HCT116 (cell line): ENCODE data around the gene CD34. TPM values are rescaled to one million over a fixed set of nuclear protein-coding genes. Genes with fewer than 3 reads are reported as not detected.

Experiments used
- ATAC-seq: fragments of 200-7000 bp; cut with Tn5 transposase; 2 replicates; pipeline ENCODE4 v1.9.1; 2020; ENCODE audit warnings: mild to moderate bottlenecking, moderate library complexity
- BruUV-seq: library from RNA; stranded (reverse); fragments of 400-500 nt; replicated peaks from 2 replicates; lab custom pipeline; 2021; lab: Mats Ljungman, UMichigan
- CTCF ChIA-PET: fragments of 300-600 bp; sonication (Branson Sonifier 250); formaldehyde crosslinking; loops from one replicate; lab custom pipeline; 2021; ENCODE audit warnings: antibody characterized with exemption; lab: Charles Lee
- POLR2A ChIA-PET: fragments of 300-600, 350-600 bp; sonication (Branson Sonifier 250); formaldehyde crosslinking; loops from one replicate; lab custom pipeline; 2021; ENCODE audit warnings: antibody characterized with exemption; lab: Charles Lee
- RAD21 ChIA-PET, 2 experiments: fragments of 300-600 bp; sonication (Branson Sonifier 250); formaldehyde crosslinking; loops; one replicate each; lab custom pipeline; 2023; ENCODE audit warnings: low total read pairs in 2 of 2; ENCODE audit not compliant: uncharacterized antibody in 2 of 2, unreplicated experiment in 2 of 2, low non-redundant PET in 1 of 2; lab: Charles Lee
- DNase-seq: peaks from one replicate; pipeline ENCODE4 v3.0.0-alpha.2; 2010; ENCODE audit warnings: low read depth, low spot score
- H2AFZ ChIP-seq: fragments of 200-600 bp; shearing (Covaris generic), sonication (generic); 2 replicates; pipeline ENCODE4 v1.6.1; 2017; ENCODE audit warnings: low read depth, mixed run types, mixed read lengths, antibody characterized with exemption, low read length; ENCODE audit not compliant: poor library complexity, severe bottlenecking
- H3K27ac ChIP-seq: 2 replicates; pipeline ENCODE4 v1.5.1; 2012; ENCODE audit warnings: low read depth, low read length
- H3K27me3 ChIP-seq: fragments of 200-600 bp; sonication (generic); 2 replicates; pipeline ENCODE4 v1.6.1; 2016; ENCODE audit warnings: mixed run types, low read length, mixed read lengths; ENCODE audit not compliant: insufficient read depth
- H3K36me3 ChIP-seq, 2 experiments: fragments of 200-500 bp in 1 of 2; fragments of 200-600 bp in 1 of 2; sonication (Bioruptor generic) in 1 of 2; sonication (generic) in 1 of 2; 2 replicates each; pipeline versions ENCODE4 v1.5.1 to v1.6.1; 2014 to 2016; ENCODE audit warnings: low read length in 2 of 2, inconsistent platforms in 1 of 2, mixed read lengths in 1 of 2, mixed run types in 1 of 2; ENCODE audit not compliant: insufficient read depth in 2 of 2, control insufficient read depth in 1 of 2
- H3K4me1 ChIP-seq, 2 experiments: fragments of 200-600 bp in 1 of 2; sonication (generic) in 1 of 2; 2 replicates each; pipeline versions ENCODE4 v1.5.1 to v1.6.1; 2012 to 2017; ENCODE audit warnings: low read length in 2 of 2, inconsistent platforms in 1 of 2, mild to moderate bottlenecking in 1 of 2, mixed read lengths in 1 of 2, mixed run types in 1 of 2, moderate library complexity in 1 of 2; ENCODE audit not compliant: insufficient read depth in 2 of 2, control insufficient read depth in 1 of 2
- H3K4me2 ChIP-seq: fragments of 200-600 bp; sonication (generic); 2 replicates; pipeline ENCODE4 v1.6.1; 2017; ENCODE audit warnings: mixed run types, low read length, mixed read lengths
- H3K4me3 ChIP-seq, 2 experiments: fragments of 200-600 bp in 1 of 2; sonication (generic) in 1 of 2; replicated peaks in 1 of 2; 2 replicates each; pipeline ENCODE4 v1.5.1; 2011 to 2016; ENCODE audit warnings: low read length in 2 of 2, control low read depth in 1 of 2, low read depth in 1 of 2, mild to moderate bottlenecking in 1 of 2, mixed read lengths in 1 of 2, mixed run types in 1 of 2
- H3K79me2 ChIP-seq: fragments of 200-600 bp; sonication (generic); 2 replicates; pipeline ENCODE4 v1.6.1; 2017; ENCODE audit warnings: mild to moderate bottlenecking, mixed run types, low read length, moderate library complexity, mixed read lengths; ENCODE audit not compliant: insufficient read depth
- H3K9ac ChIP-seq: fragments of 200-600 bp; sonication (generic); 2 replicates; pipeline ENCODE4 v1.6.1; 2016; ENCODE audit warnings: low read length, mixed read lengths
- H3K9me2 ChIP-seq: fragments of 200-600 bp; sonication (generic), shearing (Covaris generic); 2 replicates; pipeline ENCODE4 v1.6.1; 2017; ENCODE audit warnings: mixed run types, mild to moderate bottlenecking, moderate library complexity; ENCODE audit not compliant: insufficient read depth
- H3K9me3 ChIP-seq, 2 experiments: fragments of 200-500 bp in 1 of 2; fragments of 200-600 bp in 1 of 2; sonication (Bioruptor generic) in 1 of 2; sonication (generic) in 1 of 2; 2 replicates each; pipeline ENCODE4 v1.6.1; 2014 to 2017; ENCODE audit warnings: low read length in 2 of 2, mixed read lengths in 2 of 2, inconsistent platforms in 1 of 2, low read depth in 1 of 2, mild to moderate bottlenecking in 1 of 2, mixed run types in 1 of 2, moderate library complexity in 1 of 2; ENCODE audit not compliant: control insufficient read depth in 1 of 2, insufficient read depth in 1 of 2
- H4K20me1 ChIP-seq: fragments of 200-600 bp; sonication (generic), shearing (Covaris generic); 2 replicates; pipeline ENCODE4 v1.6.1; 2017; ENCODE audit warnings: mixed run types, mild to moderate bottlenecking, moderate library complexity; ENCODE audit not compliant: insufficient read depth
- ATF3 ChIP-seq: IDR thresholded peaks from 2 replicates; pipeline ENCODE4 v1.6.1; 2012
- CBX3 ChIP-seq: IDR thresholded peaks from 2 replicates; pipeline ENCODE4 v1.6.1; 2012; ENCODE audit warnings: low read depth
- CEBPB ChIP-seq: IDR thresholded peaks from 2 replicates; pipeline ENCODE4 v1.6.1; 2012; ENCODE audit warnings: low read depth
- CTCF ChIP-seq, 3 experiments: fragments of 200-600 bp in 1 of 3; sonication (generic) in 1 of 3; IDR thresholded peaks in 2 of 3; conservative IDR thresholded peaks in 1 of 3; 2 replicates each; pipeline ENCODE4 v1.5.1; 2012 to 2017; ENCODE audit warnings: low read depth in 2 of 3, low read length in 2 of 3, antibody characterized with exemption in 1 of 3, borderline replicate concordance in 1 of 3, control low read depth in 1 of 3, mild to moderate bottlenecking in 1 of 3, mixed read lengths in 1 of 3, mixed run types in 1 of 3, moderate library complexity in 1 of 3; ENCODE audit not compliant: insufficient read depth in 1 of 3
- EGR1 ChIP-seq: IDR thresholded peaks from 2 replicates; pipeline ENCODE4 v1.6.1; 2012; ENCODE audit warnings: low read depth
- ELF1 ChIP-seq: IDR thresholded peaks from 2 replicates; pipeline ENCODE4 v1.6.1; 2012; ENCODE audit warnings: low read depth, borderline replicate concordance
- EZH2 ChIP-seq: fragments of 200-600 bp; sonication (generic); IDR thresholded peaks from 2 replicates; pipeline ENCODE4 v1.6.1; 2017; ENCODE audit warnings: antibody characterized with exemption, mixed run types
- EZH2phosphoT487 ChIP-seq: fragments of 200-600 bp; IDR thresholded peaks from 2 replicates; pipeline ENCODE4 v1.6.1; 2018; ENCODE audit warnings: antibody characterized with exemption, borderline replicate concordance
- FOSL1 ChIP-seq: IDR thresholded peaks from 2 replicates; pipeline ENCODE4 v1.6.1; 2012; ENCODE audit warnings: low read depth
- MAX ChIP-seq: IDR thresholded peaks from 2 replicates; pipeline ENCODE4 v1.6.1; 2012
- POLR2A ChIP-seq: IDR thresholded peaks from 2 replicates; pipeline ENCODE4 v1.7.0; 2011; ENCODE audit warnings: borderline replicate concordance; ENCODE audit not compliant: insufficient read depth, insufficient read length; ENCODE audit errors: extremely low read depth
- RAD21 ChIP-seq: IDR thresholded peaks from 2 replicates; pipeline ENCODE4 v1.6.1; 2012; ENCODE audit warnings: low read depth, mild to moderate bottlenecking
- REST ChIP-seq: IDR thresholded peaks from 2 replicates; pipeline ENCODE4 v1.6.1; 2012; ENCODE audit warnings: low read depth
- SIN3A ChIP-seq: IDR thresholded peaks from 2 replicates; pipeline ENCODE4 v1.6.1; 2012; ENCODE audit warnings: low read depth
- SRF ChIP-seq: IDR thresholded peaks from 2 replicates; pipeline ENCODE4 v1.6.1; 2012; ENCODE audit warnings: low read depth
- TCF7L2 ChIP-seq: IDR thresholded peaks from 2 replicates; pipeline ENCODE4 v1.7.0; 2011; ENCODE audit warnings: borderline replicate concordance, inconsistent platforms; ENCODE audit not compliant: insufficient read depth, insufficient read length; ENCODE audit errors: extremely low read depth
- YY1 ChIP-seq: IDR thresholded peaks from 2 replicates; pipeline ENCODE4 v1.6.1; 2011; ENCODE audit warnings: low read length, low read depth, moderate library complexity, mild to moderate bottlenecking; ENCODE audit not compliant: insufficient replicate concordance; ENCODE audit errors: extremely low read depth
- ZBTB33 ChIP-seq: IDR thresholded peaks from 2 replicates; pipeline ENCODE4 v1.6.1; 2011; ENCODE audit warnings: mild to moderate bottlenecking, low read length, moderate library complexity; ENCODE audit not compliant: insufficient replicate concordance; ENCODE audit errors: extremely low read depth
- ZNF274 ChIP-seq: fragments of 200-500 bp; sonication (Bioruptor generic); IDR thresholded peaks from 2 replicates; pipeline ENCODE4 v1.6.1; 2014; ENCODE audit warnings: mild to moderate bottlenecking, low read depth, low read length, inconsistent platforms
- intact Hi-C: fragments of 100-400 bp; cut with micrococcal nuclease; formaldehyde crosslinking; loops from 2 replicates; pipeline ENCODE4 v1.10.0; 2022
- total RNA-seq: library from RNA; stranded (reverse); gene quantifications from one replicate; pipeline ENCODE4 v1.2.1, GENCODE V29; 2021; ENCODE audit not compliant: unreplicated experiment

Gene CD34
- total RNA-seq, 1 experiment from 2014 or later = 0.07 TPM

GRCh38 chr1:207891148-207891547 is 19.8 kb downstream of the CD34 start:
- ChIA-PET POLR2A (no interaction called here), CTCF (no interaction called here), RAD21 (no interaction called here)
- DNase-seq (no peak), ATAC-seq (no peak)
- no peak overlapping the region for H3K9ac ChIP-seq
- H3K27me3 ChIP-seq = no peaks in the 10 kb centered on the region
- no peak overlapping the region for H3K4me3 ChIP-seq
- no peaks in the 10 kb centered on the region for H3K36me3 ChIP-seq
- H4K20me1 ChIP-seq = no peaks in the 10 kb centered on the region
- H3K27ac ChIP-seq = no peak overlapping the region
- TF ChIP-seq EZH2 (no peak), EGR1 (no peak), CEBPB (no peak), ELF1 (no peak), EZH2phosphoT487 (no peak), YY1 (no peak), MAX (no peak), FOSL1 (no peak), ATF3 (no peak), SRF (no peak), POLR2A (no peak), CTCF (IDR thresholded peaks at IDR 0.05 in 2 of 3, conservative IDR thresholded peaks at IDR 0.05 in 1 of 3; ENCODE audit: borderline replicate concordance in 1 of 3, insufficient read depth in 1 of 3, low read depth in 2 of 3, low read length in 2 of 3) (no peak), TCF7L2 (no peak), RAD21 (no peak), ZBTB33 (no peak), SIN3A (no peak), ZNF274 (no peak), CBX3 (no peak), REST (no peak)
- intact Hi-C loops = no loop called here
- peaks cover 0 to 8% of the 10 kb centered on the region in 2 experiments; a peak in 1 of 4 replicates for H3K4me1 ChIP-seq
- no peaks in the 10 kb centered on the region for H3K9me3 ChIP-seq
- H2AFZ ChIP-seq = no peak overlapping the region
- H3K9me2 ChIP-seq = no peaks in the 10 kb centered on the region
- BruUV-seq = no TSS peak
- H3K4me2 ChIP-seq = no peak overlapping the region
- no peaks in the 10 kb centered on the region for H3K79me2 ChIP-seq
